ENCODE results near the gene ASAP3. TPM values are rescaled to one million over a fixed set of nuclear protein-coding genes. Genes with fewer than 3 reads are reported as not detected.

ASAP3 gene
- total and polyA plus RNA-seq, 9 of the 15 experiments (the other 6 are each of a cell fraction or from before 2014, with no cell fraction given): 1.7 to 31.2 (median 17.4) TPM

DNA sequence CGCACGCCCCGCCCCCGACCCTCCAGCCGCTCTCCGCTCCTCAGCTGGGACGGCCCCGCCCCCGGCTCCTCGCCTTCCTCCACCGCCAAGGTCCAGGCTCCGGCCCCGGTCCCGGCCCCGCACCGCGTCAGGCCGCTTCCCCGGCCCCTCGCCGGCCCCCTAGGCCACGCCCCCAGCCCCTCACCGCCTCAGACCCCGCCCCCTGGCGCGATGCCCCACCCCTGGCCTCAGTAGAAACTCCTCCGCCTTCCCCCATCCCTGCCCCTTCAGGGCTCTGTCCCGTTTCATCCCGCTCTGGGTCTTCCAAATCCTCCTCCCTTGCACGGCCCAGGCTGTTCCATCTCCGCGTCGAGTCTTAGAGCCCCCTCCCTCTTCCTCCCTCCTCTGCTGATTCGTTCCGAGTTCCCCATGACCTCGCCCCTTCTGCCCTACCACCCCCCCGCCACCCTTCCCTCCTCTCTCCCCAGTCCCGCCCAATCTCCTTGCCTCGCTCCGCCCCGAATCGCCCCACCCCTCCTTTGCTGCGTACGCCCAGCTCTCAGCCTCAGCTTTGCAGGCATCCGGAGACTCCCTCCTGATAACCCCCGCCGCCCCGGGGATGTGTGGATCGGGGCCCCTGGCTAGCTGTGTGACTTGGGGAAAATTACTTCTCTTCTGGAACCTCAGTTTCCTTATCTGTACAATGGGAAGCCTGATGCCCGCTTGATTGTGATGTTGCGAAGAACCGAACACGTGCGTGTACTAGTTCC is 448 bp upstream of the ASAP3 start (continued):
- TF ChIP-seq ZNF740 (CRISPR knock-in tag; IDR thresholded peaks at IDR 0.05): peak; percentile 73; the same call in 1 of the 2 replicates
- peak in 1 of 2 experiments; percentile 28; a peak in 1 of 4 replicates for TF ChIP-seq ZNF740 (tag; IDR thresholded peaks at IDR 0.05)
- no peak for TF ChIP-seq FIP1L1 (IDR thresholded peaks at IDR 0.05; ENCODE audit: low read depth, low read length, poor library complexity, severe bottlenecking)
- TF ChIP-seq SIN3B (IDR thresholded peaks at IDR 0.05; ENCODE audit: low read depth): no peak
- no peak for TF ChIP-seq KDM2B (CRISPR knock-in tag; IDR thresholded peaks at IDR 0.05)
- peak; percentile 65; the same call in 1 of the 2 replicates for TF ChIP-seq SMAD4 (CRISPR knock-in tag; conservative IDR thresholded peaks at IDR 0.05)
- TF ChIP-seq ZNF318 (IDR thresholded peaks at IDR 0.05; ENCODE audit: borderline replicate concordance in 1 of 2, low read depth in 1 of 2): no peak
- no peak for TF ChIP-seq SRSF7 (optimal IDR thresholded peaks at IDR 0.05; ENCODE audit: low read depth, low read length)
- peak; percentile 52; the same call in 1 of the 2 replicates for TF ChIP-seq NR3C1 (CRISPR knock-in tag; IDR thresholded peaks at IDR 0.05)
- TF ChIP-seq CBX1 (IDR thresholded peaks at IDR 0.05; ENCODE audit: low read depth): peak; percentile 99
- no peak for TF ChIP-seq RBM22 (IDR thresholded peaks at IDR 0.05; ENCODE audit: low read depth, low read length, poor library complexity, severe bottlenecking)
- TF ChIP-seq, protein P1, sequence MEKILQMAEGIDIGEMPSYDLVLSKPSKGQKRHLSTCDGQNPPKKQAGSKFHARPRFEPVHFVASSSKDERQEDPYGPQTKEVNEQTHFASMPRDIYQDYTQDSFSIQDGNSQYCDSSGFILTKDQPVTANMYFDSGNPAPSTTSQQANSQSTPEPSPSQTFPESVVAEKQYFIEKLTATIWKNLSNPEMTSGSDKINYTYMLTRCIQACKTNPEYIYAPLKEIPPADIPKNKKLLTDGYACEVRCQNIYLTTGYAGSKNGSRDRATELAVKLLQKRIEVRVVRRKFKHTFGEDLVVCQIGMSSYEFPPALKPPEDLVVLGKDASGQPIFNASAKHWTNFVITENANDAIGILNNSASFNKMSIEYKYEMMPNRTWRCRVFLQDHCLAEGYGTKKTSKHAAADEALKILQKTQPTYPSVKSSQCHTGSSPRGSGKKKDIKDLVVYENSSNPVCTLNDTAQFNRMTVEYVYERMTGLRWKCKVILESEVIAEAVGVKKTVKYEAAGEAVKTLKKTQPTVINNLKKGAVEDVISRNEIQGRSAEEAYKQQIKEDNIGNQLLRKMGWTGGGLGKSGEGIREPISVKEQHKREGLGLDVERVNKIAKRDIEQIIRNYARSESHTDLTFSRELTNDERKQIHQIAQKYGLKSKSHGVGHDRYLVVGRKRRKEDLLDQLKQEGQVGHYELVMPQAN (IDR thresholded peaks at IDR 0.05; ENCODE audit: borderline replicate concordance): peak; percentile 73; the same call in 1 of the 2 replicates
- TF ChIP-seq TEAD1 (CRISPR knock-in tag; IDR thresholded peaks at IDR 0.05): 0 out of 4 replicates have a peak, but pooled peaks of 1 of the 2 experiments have one; percentile 7
